Panc1 (cell line): ENCODE data around the gene ARHGEF2. TPM values are rescaled to one million over a fixed set of nuclear protein-coding genes. Genes with fewer than 3 reads are reported as not detected.

Source experiments
- ATAC-seq: fragments of 200-7000 bp; cut with Tn5 transposase; 2 replicates; pipeline ENCODE4 v1.9.1; 2020; ENCODE audit warnings: mild to moderate bottlenecking, moderate library complexity
- BruUV-seq: library from RNA; stranded (reverse); fragments of 400-500 nt; replicated peaks from 2 replicates; lab custom pipeline; 2021; lab: Mats Ljungman, UMichigan
- CTCF ChIA-PET: fragments of 300-600 bp; sonication (Branson Sonifier 250); formaldehyde crosslinking; loops from one replicate; lab custom pipeline; 2022; ENCODE audit warnings: antibody characterized with exemption; lab: Charles Lee
- POLR2A ChIA-PET: fragments of 300-600 bp; sonication (Branson Sonifier 250); formaldehyde crosslinking; loops from one replicate; lab custom pipeline; 2022; ENCODE audit warnings: antibody characterized with exemption; lab: Charles Lee
- DNase-seq: peaks from one replicate; pipeline ENCODE4 v3.0.0-alpha.2; 2010; ENCODE audit warnings: low read depth, low spot score
- H3K27ac ChIP-seq: 2 replicates; pipeline ENCODE4 v1.5.1; 2011; ENCODE audit warnings: mild to moderate bottlenecking, low read length, inconsistent platforms
- H3K27me3 ChIP-seq: fragments of 200-500 bp; sonication (Bioruptor generic); 2 replicates; pipeline ENCODE4 v1.6.0; 2014; ENCODE audit warnings: low read length, inconsistent platforms; ENCODE audit not compliant: control insufficient read depth, insufficient read depth
- H3K36me3 ChIP-seq: fragments of 200-500 bp; sonication (Bioruptor generic); 2 replicates; pipeline ENCODE4 v1.5.1; 2014; ENCODE audit warnings: inconsistent platforms, mild to moderate bottlenecking, low read length, moderate library complexity; ENCODE audit not compliant: control insufficient read depth, insufficient read depth
- H3K4me1 ChIP-seq: 2 replicates; pipeline ENCODE4 v1.5.1; 2011; ENCODE audit warnings: inconsistent platforms, mild to moderate bottlenecking, low read length, moderate library complexity; ENCODE audit not compliant: control insufficient read depth, insufficient read depth
- H3K4me3 ChIP-seq, 2 experiments: 2 replicates each; pipeline ENCODE4 v1.5.1; 2011 to 2012; ENCODE audit warnings: low read depth in 2 of 2, low read length in 2 of 2, mild to moderate bottlenecking in 2 of 2, inconsistent platforms in 1 of 2, moderate library complexity in 1 of 2
- H3K9me3 ChIP-seq: fragments of 200-500 bp; sonication (Bioruptor generic); 2 replicates; pipeline ENCODE4 v1.5.1; 2014; ENCODE audit warnings: low read depth, mild to moderate bottlenecking, inconsistent platforms, low read length, moderate library complexity; ENCODE audit not compliant: control insufficient read depth, insufficient read depth
- POLR2AphosphoS5 ChIP-seq: IDR thresholded peaks from 2 replicates; pipeline ENCODE4 v1.6.1; 2012; ENCODE audit warnings: mild to moderate bottlenecking, low read depth, low read length, moderate library complexity
- SIN3A ChIP-seq: IDR thresholded peaks from 2 replicates; pipeline ENCODE4 v1.6.1; 2012; ENCODE audit warnings: low read depth, mild to moderate bottlenecking, low read length, moderate library complexity, borderline replicate concordance; ENCODE audit not compliant: insufficient read depth
- TCF7L2 ChIP-seq: IDR thresholded peaks from 2 replicates; pipeline ENCODE4 v1.6.1; 2011; ENCODE audit warnings: mild to moderate bottlenecking, low read depth, low read length, inconsistent platforms
- in situ Hi-C: cut with HindIII; loops from 2 replicates; pipeline ENCODE4 v1.10.0; 2016; ENCODE audit warnings: low sequenced_read_pairs, low pct_unique_long_range_greater_than_20kb
- intact Hi-C: fragments of 100-400 bp; cut with micrococcal nuclease; formaldehyde crosslinking; loops from one replicate; pipeline ENCODE4 v1.10.0; 2022; ENCODE audit not compliant: unreplicated experiment
- total RNA-seq: library from RNA; stranded (reverse); gene quantifications from one replicate; pipeline ENCODE4 v1.2.1, GENCODE V29; 2021; ENCODE audit not compliant: unreplicated experiment
- TF ChIP-seq, protein P1 (sequence below): fragments of 450-650 bp; IDR thresholded peaks from 2 replicates; pipeline ENCODE4 v1.5.1; 2017; ENCODE audit warnings: mild to moderate bottlenecking
- TF ChIP-seq, protein P2 (sequence below), 2 experiments: IDR thresholded peaks; 2 replicates each; pipeline ENCODE4 v1.6.1; 2011 to 2012; ENCODE audit warnings: low read depth in 2 of 2, control low read depth in 1 of 2, low read length in 1 of 2, mild to moderate bottlenecking in 1 of 2, moderate library complexity in 1 of 2; ENCODE audit not compliant: insufficient read depth in 1 of 2

ARHGEF2 gene
- total RNA-seq, 1 experiment from 2014 or later, result 87.0 TPM

DNA sequence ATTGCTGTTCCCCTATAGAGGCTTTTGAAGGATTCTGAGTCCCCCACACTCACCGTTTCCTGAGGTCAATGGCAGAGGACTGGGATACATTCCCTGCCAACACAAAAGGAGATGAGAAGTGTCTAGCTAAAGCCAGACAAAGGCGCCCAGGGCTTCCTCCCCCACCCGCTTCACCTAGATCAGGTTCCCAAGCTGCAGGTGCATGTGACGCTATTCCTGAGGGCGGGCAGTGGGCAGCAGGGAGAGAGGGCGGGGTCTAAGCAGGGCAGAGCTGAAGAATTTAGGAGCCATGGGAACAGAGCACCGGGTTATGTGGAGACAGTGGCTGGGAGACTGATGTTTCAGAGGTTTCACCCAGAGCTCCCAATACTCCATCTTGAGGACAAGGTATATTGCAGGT is 6.0 kb upstream of the ARHGEF2 start:
- BruUV-seq, result no TSS peak
- in situ Hi-C loops, result no loop called here
- Histone ChIP-seq H3K27me3 (no peaks in the 10 kb centered on the region), H3K4me3 (no peak overlapping the region), H3K4me1 (peaks cover 30% of the 10 kb centered on the region), H3K9me3 (no peaks in the 10 kb centered on the region), H3K27ac (peak overlapping the region; percentile 86), H3K36me3 (no peaks in the 10 kb centered on the region)
- ChIA-PET CTCF (no interaction called here), POLR2A (interaction anchor here (0.6 kb wide), 1 partner anchor 26 kb away, joined by 6 read pairs; no protein-coding TSS in a partner anchor)
- intact Hi-C loops, result no loop called here
- no peak for TF ChIP-seq SIN3A
- no peak for TF ChIP-seq POLR2AphosphoS5
- TF ChIP-seq, protein P1, sequence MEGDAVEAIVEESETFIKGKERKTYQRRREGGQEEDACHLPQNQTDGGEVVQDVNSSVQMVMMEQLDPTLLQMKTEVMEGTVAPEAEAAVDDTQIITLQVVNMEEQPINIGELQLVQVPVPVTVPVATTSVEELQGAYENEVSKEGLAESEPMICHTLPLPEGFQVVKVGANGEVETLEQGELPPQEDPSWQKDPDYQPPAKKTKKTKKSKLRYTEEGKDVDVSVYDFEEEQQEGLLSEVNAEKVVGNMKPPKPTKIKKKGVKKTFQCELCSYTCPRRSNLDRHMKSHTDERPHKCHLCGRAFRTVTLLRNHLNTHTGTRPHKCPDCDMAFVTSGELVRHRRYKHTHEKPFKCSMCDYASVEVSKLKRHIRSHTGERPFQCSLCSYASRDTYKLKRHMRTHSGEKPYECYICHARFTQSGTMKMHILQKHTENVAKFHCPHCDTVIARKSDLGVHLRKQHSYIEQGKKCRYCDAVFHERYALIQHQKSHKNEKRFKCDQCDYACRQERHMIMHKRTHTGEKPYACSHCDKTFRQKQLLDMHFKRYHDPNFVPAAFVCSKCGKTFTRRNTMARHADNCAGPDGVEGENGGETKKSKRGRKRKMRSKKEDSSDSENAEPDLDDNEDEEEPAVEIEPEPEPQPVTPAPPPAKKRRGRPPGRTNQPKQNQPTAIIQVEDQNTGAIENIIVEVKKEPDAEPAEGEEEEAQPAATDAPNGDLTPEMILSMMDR, result no peak
- TF ChIP-seq TCF7L2, result no peak
- TF ChIP-seq, protein P2, sequence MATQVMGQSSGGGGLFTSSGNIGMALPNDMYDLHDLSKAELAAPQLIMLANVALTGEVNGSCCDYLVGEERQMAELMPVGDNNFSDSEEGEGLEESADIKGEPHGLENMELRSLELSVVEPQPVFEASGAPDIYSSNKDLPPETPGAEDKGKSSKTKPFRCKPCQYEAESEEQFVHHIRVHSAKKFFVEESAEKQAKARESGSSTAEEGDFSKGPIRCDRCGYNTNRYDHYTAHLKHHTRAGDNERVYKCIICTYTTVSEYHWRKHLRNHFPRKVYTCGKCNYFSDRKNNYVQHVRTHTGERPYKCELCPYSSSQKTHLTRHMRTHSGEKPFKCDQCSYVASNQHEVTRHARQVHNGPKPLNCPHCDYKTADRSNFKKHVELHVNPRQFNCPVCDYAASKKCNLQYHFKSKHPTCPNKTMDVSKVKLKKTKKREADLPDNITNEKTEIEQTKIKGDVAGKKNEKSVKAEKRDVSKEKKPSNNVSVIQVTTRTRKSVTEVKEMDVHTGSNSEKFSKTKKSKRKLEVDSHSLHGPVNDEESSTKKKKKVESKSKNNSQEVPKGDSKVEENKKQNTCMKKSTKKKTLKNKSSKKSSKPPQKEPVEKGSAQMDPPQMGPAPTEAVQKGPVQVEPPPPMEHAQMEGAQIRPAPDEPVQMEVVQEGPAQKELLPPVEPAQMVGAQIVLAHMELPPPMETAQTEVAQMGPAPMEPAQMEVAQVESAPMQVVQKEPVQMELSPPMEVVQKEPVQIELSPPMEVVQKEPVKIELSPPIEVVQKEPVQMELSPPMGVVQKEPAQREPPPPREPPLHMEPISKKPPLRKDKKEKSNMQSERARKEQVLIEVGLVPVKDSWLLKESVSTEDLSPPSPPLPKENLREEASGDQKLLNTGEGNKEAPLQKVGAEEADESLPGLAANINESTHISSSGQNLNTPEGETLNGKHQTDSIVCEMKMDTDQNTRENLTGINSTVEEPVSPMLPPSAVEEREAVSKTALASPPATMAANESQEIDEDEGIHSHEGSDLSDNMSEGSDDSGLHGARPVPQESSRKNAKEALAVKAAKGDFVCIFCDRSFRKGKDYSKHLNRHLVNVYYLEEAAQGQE (IDR thresholded peaks at IDR 0.05; ENCODE audit: insufficient read depth in 1 of 2, low read depth in 2 of 2, low read length in 1 of 2), result no peak
- ATAC-seq, result no peak
- DNase-seq, result no peak

- Histone ChIP-seq H3K4me3 (peak overlapping the region; percentile 7 to 82; a peak in 3 of 4 replicates), H3K27me3 (no peaks in the 10 kb centered on the region), H3K27ac (peak overlapping the region; percentile 86), H3K9me3 (no peaks in the 10 kb centered on the region), H3K4me1 (peaks cover 37% of the 10 kb centered on the region), H3K36me3 (no peaks in the 10 kb centered on the region)
- ChIA-PET CTCF (no interaction called here), POLR2A (interaction anchor here (0.6 kb wide), 1 partner anchor 25 kb away, joined by 6 read pairs; no protein-coding TSS in a partner anchor)
- BruUV-seq, result no TSS peak
- DNase-seq, result peak; percentile 98
- intact Hi-C loops, result no loop called here
- ATAC-seq, result peak; percentile 59; the same call in 1 of the 2 replicates
- in situ Hi-C loops, result no loop called here
- TF ChIP-seq POLR2AphosphoS5, result peak; percentile 52; the same call in 1 of the 2 replicates
- TF ChIP-seq, protein P2 (IDR thresholded peaks at IDR 0.05; ENCODE audit: insufficient read depth in 1 of 2, low read depth in 2 of 2, low read length in 1 of 2), result no peak
These were observed 5.1 kb upstream of the ARHGEF2 start for GRCh38 chr1:155983191-155984024.
